ENCODE measurements around the gene DSCAML1.

The DSCAML1 gene

GRCh38 chr11:117830674-117831351, 33.8 kb upstream of the DSCAML1 start:
- DNase-seq (ENCODE audit: low read depth in 2 of 2), result no peak

DNA sequence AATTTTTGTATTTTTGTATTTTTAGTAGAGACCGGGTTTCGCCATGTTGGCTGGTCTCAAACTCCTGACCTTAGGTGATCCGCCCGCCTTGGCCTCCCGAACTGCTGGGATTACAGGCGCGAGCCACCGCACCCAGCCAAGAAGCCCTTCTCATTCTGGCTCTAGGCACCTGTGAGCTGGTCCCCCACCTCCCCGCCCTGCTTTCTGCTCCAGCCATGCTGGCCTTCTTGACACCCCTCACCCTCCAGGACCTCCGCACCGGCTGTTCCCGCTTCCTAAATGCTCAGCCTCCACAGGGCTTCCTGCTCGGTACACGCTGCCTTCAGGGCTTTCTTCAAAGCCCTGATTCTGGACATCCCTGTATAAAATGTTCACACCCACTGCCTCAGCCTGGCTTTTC, 33.1 kb upstream of the DSCAML1 start:
- no peak for DNase-seq (ENCODE audit: low read depth in 2 of 2)

DNA sequence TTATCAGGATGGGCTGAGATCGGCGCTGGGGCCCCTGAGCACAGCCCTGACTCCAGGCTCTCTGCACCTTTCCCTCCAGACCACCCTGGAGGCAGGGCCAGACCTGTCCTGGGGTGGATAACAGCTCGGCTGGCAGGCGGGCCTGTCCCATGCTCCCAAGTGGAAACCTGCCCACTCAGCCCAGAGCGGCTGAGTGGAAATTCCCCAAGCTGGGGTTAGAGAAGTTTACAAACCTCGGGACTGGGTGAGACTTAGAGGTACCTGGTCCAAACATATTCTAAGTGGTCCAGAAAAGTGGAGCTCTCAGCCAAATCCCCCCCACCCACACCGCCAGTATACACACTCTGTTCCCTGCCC, 32.3 kb upstream of the DSCAML1 start:
- no peak for DNase-seq (ENCODE audit: low read depth in 2 of 2)

GRCh38 chr11:117828611-117829368, 31.8 kb upstream of the DSCAML1 start:
- peak; percentile 86 to 91 for DNase-seq (ENCODE audit: low read depth in 2 of 2)

DNA sequence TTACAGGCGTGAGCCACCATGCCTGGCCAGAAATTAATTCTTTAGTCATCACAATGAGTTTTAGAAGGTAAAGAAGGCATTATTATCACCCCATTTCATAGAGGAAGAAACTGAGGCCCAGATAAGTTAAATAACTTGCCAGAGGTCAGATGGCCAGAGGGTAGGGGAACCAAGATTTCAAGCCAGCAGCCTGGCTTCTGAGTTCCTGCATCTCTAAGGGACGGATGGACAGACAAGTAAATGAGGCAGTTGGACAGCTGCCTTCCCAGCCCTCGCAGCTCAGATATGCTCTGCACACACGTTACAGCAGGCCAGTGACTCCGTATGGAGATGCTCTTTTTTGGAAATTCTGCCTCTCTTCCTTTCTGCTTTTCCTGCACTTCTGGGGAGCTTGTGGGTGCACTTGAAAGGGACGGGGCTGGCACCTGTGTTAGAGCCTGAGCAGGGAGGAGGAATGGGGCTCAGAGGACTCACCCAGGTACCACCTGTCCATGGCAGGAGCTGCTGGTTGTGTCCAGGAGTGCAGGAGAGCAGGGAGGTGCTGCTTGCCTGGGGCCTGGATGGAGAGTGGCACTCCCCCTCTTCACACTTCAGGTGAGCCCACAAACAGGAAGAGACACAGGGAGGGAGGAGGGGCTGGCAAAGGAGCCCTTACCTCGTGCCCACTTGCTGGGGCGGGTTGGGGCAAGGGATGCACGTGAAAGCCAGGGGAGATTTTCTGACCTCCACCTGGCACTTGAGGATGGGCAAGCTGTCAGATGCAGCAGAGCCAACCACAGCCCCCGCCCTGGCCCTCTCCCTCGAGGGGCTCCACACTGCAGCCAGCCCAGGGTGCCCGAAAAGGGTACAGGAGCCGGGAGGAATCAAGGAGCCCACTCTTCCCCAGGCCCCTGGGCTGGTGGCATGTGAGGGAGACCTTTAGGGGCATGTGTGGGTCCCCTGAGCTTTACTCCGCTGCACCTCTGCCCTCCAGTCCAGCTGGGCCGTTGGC, 30.8 kb upstream of the DSCAML1 start:
- no peak for DNase-seq (ENCODE audit: low read depth in 2 of 2)

- DNase-seq (ENCODE audit: low read depth in 2 of 2), result no peak
Measured at GRCh38 chr11:117826832-117827231, 29.8 kb upstream of the DSCAML1 start.

DNA sequence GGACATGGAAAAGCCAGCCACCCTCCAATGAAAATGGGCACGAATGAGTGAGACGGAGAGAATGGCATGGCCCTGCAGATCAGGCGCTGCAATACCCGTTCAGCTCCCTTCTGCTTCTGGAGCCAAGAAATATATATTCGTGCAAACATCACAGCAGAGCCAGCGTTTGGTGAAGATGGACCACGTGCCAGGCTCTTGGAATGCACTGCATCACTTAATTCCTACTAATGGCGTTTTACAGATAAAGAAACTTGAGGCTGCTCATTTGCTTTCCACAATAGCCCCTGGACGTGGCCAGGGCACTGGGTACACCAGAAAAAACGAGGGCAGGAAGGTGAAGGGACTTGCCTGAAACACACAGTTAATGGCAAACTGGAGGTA, 29.2 kb upstream of the DSCAML1 start:
- DNase-seq (ENCODE audit: low read depth in 2 of 2), result no peak

DNA sequence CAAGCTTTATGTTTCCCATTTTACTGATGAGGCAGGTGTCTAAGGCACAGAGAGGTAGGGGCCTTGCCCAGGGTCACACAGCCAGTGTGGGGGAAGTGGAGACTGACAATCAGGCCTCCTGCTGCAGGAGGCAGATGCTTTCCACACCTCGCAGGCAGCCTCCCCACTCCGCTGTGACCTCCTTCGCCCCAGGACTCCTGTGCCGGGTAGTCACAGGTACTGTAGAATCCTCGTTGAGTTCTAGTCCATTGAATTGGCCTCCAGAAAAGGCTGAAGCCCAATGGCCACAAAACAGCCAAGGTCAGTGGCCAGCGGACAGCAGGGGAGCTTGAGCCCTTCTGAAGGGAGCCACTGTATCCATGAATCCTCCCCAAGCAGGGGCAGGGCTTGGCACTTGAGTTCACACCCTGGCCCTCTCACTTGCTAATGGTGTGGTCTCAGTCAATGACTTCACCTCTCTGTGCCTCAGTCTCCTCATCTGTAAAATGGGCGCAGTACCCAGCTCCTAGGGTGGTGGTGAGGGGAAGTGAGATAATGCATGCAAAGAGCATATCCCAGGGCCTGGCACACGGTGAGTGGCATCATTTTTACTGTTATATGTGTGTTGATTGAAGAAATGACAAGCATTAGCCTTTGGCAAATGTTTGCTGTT, 28.6 kb upstream of the DSCAML1 start:
- DNase-seq (ENCODE audit: low read depth in 2 of 2), result no peak

DNA sequence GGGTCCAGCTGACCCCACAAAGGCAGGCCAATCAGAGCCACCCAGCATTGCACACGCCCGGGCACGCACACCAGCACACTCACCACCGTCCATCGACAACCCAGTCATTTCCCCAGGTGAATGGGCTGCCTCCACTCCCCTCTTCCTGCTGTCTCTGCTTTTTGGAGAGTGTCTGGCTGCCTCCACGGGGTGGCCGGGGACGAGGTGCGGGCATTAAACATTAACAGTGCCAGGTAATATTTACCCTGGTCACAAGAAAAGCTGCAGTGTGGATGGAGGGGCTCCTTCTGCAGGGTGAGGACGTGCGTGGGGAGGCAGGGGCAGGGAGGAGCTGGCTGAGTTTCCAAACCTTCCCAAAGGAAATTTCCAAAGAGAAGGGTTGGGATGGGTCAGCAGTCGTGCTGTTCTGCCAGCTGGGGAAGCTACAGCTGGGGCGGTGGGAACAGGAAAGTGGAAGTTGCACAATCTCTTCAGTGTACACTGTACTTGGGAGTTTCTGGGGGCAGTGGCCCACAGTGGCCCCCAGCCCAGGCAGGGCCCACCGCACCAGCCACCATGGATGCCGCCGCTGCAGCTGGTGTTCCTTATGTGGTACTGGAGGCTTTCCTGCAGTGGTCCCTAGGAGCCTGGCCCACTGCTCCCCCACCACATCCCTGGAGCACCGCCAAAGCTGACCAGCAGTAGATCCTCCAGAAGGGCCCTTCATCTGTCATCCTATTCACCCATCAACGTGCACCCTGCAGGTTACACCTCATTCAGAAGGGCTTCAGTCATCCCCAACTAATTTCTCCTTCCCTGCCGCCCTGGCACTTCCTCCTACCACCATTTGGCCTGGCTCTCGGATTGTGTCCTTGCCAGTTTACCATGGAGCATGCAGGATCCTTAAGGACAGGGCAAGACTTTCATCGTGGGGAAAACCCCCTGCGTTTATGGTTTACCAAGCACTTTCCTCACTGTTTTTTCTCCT, 27.8 kb upstream of the DSCAML1 start, which contains the start of gene FXYD2:
FXYD2 (minus strand) TSS at position 174 of the 967 bp plus-strand sequence; CDS start at position 108, 66 bp downstream.
- DNase-seq (ENCODE audit: low read depth in 2 of 2), result no peak

GRCh38 chr11:117823946-117824420, 27.0 kb upstream of the DSCAML1 start:
- DNase-seq (ENCODE audit: low read depth in 2 of 2), result no peak

GRCh38 chr11:117823294-117823945, 26.4 kb upstream of the DSCAML1 start:
- no peak for DNase-seq (ENCODE audit: low read depth in 2 of 2)

DNA sequence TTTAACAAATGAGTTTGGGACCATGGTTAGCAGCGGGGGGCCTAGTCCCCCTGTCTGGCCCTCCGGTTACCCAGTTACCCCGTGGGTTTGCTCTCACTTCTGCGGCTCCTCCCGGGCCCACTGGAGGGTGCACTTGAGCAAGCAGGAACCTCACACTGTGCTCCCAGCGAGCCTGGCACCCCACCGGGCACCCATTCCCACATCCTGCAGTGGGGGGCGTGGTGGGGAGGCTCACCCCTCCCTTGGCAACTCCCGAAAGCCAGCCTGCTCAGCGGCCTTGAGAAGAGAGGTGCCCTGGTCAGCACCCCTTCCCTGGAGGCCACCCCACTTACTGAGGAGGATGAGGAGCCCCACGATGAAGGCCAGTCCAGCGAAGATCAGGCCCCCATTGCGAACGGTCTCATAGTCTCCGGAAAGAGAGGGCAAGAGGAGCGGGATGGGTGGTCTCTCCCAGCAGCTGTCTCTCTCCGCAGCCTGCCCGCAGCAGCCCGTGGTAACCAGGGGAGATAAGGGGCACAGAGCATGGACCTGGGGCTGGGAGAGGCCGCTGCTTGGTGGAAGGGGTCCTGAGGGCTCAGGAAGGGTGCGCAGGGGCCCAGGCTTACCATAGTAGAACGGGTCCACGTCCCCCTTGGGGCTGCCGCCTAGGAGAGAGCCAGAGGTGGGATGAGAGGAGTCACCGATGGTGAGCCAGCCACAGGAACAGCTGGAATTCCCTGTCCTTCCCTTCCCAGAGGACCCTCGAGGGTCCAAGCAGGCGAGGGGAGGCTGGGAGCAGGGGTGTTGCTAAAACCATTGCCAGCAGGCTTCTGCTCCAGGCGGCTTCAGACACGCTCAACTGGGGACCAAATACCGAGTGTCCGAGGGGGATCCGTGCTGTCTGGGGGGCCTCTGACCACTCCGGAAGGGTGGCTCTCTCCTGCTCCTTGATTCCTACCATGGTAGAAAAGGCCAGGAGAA, 25.3 kb upstream of the DSCAML1 start:
- no peak for DNase-seq (ENCODE audit: low read depth in 2 of 2)

DNA sequence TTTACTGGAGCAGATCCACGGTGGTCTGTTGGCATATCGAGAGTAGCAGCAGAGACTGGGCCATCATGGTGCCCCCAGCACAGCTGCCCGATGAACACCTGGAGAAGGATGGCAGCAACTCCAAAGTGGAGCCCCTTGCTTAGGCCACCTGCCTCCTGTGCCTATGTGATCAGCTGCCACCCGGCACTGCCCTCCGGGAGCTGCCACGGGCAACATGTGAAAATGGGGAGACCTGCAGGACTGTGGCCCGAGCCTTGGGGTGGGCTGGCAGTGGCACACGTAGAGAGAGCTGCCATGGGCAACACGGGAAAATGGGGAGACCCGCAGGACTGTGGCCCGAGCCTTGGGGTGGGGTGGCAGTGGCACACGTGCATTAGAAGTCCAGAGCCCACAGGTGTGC, 24.4 kb upstream of the DSCAML1 start:
- DNase-seq (ENCODE audit: low read depth in 2 of 2), result no peak

DNA sequence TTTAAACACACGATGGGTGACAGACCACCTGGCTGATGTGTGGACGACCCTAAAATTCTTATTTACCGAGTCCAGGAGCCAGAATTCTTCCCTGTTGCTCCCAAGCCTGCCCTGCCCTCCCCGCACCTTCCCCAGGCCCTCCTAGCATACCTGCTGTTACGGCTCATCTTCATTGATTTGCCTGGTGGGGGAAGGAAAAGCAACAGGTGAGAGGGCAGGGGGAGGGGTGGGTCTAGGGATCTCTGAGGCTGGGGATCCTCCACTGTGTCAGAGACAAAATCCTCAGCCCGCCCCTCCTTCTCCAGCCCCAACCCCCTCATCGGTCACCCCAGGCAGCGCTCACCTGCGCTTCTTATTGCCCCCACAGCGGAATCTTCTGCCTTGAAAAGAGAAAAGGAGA, 23.5 kb upstream of the DSCAML1 start:
- DNase-seq (ENCODE audit: low read depth in 2 of 2), result no peak

GRCh38 chr11:117820071-117820470, 23.1 kb upstream of the DSCAML1 start:
- DNase-seq (ENCODE audit: low read depth in 2 of 2), result no peak

DNA sequence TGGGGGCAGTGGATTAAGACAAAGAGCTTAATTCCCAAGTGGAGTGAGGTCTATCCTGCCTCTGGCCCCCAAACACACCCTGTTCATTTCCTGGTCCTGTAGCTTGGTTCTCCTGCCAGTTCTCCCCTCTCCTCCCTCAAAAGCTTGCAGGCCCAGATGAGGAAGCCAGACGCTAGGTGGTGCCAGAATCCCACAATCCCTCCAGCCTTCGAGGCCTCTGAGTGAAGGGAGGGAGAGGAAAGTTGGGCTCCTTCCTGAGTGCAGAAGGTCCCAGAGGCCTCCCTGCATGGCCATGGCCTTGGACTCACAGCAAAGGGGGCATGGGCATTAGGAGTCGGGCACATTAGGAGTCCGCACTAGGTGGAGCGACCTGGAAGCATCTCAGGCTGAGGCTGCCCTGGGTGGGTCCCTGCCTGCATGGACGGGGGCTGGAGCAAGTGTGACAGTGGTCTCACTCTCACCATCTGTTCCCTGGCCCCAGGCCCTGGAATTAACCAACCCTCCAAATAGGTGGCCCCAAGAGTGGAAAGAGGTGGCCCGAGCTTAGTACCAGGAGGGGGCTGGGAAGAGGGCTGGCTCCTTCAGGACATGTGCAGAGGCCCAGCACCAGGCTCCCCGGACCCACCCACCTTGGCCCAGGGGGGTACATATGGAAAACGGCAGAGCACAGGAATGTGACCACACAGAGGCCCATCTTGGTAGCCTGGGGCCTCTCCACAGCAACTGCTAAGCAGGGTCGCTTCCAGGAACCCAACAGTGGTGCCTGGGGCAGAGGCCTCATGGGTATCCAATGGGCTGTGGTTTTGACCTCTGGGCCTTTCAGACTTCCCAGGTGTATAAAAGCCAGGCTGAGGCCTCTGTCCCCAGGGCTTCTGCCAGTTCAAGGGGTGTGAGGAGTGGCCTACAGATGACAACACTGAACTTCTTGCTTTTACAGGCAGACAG, 22.4 kb upstream of the DSCAML1 start:
- DNase-seq (ENCODE audit: low read depth in 2 of 2), result no peak

DNA sequence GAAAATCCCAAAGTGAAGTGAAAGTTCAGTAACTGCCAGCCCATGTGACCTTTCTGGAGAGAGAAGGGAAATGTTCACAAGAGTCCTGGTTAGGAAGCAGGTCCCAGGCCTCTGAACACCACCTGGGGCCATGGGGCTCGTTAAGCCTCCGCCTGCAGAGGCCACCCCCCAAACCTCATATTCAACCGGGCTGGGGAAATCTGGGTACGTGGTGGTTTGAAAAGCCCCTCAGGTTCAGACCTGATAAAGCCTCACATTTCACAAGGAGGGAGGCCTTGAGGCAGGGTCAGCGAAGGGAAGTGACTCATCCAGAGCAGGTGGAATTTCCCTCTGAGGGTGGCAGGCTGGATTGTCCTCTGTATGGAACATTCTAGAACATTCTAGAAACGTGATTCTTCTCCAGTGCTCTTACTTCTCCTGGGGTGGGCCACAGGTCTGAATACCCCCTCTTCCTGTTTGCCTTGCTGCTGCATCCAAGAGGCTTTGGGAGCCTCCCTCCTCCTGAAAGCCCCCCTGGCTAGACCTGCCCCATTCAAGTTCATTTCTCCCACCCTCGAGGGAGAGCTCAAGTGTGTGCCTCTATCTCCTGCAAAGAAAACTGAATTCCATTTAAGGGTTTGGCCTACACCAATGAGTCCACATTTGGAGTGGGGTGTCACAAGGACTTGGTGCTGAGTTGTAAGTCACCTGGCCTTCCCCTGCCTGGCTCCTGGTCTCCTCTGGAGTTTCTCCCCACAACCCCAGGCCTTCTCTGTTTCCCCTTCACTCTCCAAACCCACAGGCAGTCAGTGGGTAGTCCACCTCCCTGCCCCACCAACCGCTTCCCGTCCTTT, 21.2 kb upstream of the DSCAML1 start:
- DNase-seq (ENCODE audit: low read depth in 2 of 2), result peak in 1 of 2 donors; percentile 56

Data from stimulated activated CD8-positive, alpha-beta memory T cell treated with anti-CD3 and anti-CD28 coated beads, Interleukin-15, amount 100 ng/mL, for 48 hours (primary cell).